ENCODE results near the gene ENPP3. TPM values are rescaled to one million over a fixed set of nuclear protein-coding genes. Genes with fewer than 3 reads are reported as not detected.

ENPP3 gene
- total RNA-seq, 1 experiment from 2014 or later, result 0.45 TPM

DNA sequence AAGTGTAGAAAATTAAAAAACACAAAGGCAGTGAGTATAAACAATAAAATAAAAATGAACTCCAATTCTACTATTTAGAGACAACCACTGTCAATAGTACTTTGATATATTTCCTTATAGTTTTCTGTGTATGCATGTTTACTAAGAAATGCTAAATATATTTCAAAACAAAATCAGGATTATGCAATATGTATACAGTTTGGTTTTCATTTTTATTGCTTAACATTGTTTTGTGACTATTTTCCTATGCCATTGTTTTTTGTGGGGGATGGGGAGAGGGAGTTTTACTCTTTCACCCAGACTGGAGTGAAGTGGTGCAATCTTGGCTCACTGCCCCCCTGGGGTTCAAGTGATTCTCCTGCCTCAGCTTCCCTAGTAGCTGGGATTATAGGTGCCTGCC, 44.5 kb downstream of the ENPP3 start:
- ChIA-PET CTCF (no interaction called here), POLR2A (ENCODE audit: low non-redundant PET) (no interaction called here)
- no peak overlapping the region for H3K27ac ChIP-seq (ENCODE audit: low read depth, low read length, poor library complexity, severe bottlenecking)
- no peak overlapping the region for H3K4me3 ChIP-seq (ENCODE audit: low read depth, low read length, poor library complexity, severe bottlenecking)
- no peaks in the 10 kb centered on the region for H3K9me3 ChIP-seq (ENCODE audit: low read depth, low read length, poor library complexity, severe bottlenecking)
- no TSS peak for BruUV-seq (replicated peaks)
- intact Hi-C loops (cut with micrococcal nuclease; ENCODE audit: unreplicated experiment), result no loop called here
- H3K36me3 ChIP-seq (ENCODE audit: insufficient read depth, low read length, poor library complexity, severe bottlenecking), result no peaks in the 10 kb centered on the region
- TF ChIP-seq EZH2 (IDR thresholded peaks at IDR 0.05; ENCODE audit: borderline replicate concordance, low read depth, low read length, poor library complexity, severe bottlenecking), result no peak
- TF ChIP-seq, protein P1, sequence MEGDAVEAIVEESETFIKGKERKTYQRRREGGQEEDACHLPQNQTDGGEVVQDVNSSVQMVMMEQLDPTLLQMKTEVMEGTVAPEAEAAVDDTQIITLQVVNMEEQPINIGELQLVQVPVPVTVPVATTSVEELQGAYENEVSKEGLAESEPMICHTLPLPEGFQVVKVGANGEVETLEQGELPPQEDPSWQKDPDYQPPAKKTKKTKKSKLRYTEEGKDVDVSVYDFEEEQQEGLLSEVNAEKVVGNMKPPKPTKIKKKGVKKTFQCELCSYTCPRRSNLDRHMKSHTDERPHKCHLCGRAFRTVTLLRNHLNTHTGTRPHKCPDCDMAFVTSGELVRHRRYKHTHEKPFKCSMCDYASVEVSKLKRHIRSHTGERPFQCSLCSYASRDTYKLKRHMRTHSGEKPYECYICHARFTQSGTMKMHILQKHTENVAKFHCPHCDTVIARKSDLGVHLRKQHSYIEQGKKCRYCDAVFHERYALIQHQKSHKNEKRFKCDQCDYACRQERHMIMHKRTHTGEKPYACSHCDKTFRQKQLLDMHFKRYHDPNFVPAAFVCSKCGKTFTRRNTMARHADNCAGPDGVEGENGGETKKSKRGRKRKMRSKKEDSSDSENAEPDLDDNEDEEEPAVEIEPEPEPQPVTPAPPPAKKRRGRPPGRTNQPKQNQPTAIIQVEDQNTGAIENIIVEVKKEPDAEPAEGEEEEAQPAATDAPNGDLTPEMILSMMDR (conservative IDR thresholded peaks at IDR 0.05; ENCODE audit: low read depth, low read length), result no peak
- H3K27me3 ChIP-seq (replicated peaks; ENCODE audit: insufficient read depth, low read depth, low read length, poor library complexity), result no peaks in the 10 kb centered on the region
- no peaks in the 10 kb centered on the region for H3K4me1 ChIP-seq (ENCODE audit: insufficient read depth, low read length, poor library complexity, severe bottlenecking)
- no peak for DNase-seq (ENCODE audit: low spot score)

DNA sequence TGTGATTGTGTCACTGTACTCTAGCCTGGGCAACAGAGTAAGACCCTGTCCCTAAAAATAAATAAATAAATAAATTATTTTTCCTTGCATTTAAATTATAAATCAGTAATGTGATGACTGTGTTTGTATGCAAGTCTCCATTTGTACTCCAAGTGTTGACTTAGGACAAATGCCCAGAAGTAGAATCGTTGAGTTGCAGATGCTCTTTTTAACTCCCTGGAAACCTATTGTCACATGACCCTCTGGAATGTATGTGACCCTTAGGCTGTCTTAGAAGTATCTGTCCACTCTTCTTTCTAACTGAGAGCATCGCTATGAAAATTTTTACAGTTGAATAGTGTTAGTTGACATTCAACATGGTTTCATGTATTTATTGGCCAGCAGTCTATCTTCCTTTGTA, 45.3 kb downstream of the ENPP3 start:
- Histone ChIP-seq H3K36me3 (ENCODE audit: insufficient read depth, low read length, poor library complexity, severe bottlenecking) (no peaks in the 10 kb centered on the region), H3K27me3 (replicated peaks; ENCODE audit: insufficient read depth, low read depth, low read length, poor library complexity) (no peaks in the 10 kb centered on the region), H3K27ac (ENCODE audit: low read depth, low read length, poor library complexity, severe bottlenecking) (no peak overlapping the region), H3K9me3 (ENCODE audit: low read depth, low read length, poor library complexity, severe bottlenecking) (no peaks in the 10 kb centered on the region), H3K4me1 (ENCODE audit: insufficient read depth, low read length, poor library complexity, severe bottlenecking) (no peaks in the 10 kb centered on the region), H3K4me3 (ENCODE audit: low read depth, low read length, poor library complexity, severe bottlenecking) (no peak overlapping the region)
- intact Hi-C loops (cut with micrococcal nuclease; ENCODE audit: unreplicated experiment), result no loop called here
- no peak for DNase-seq (ENCODE audit: low spot score)
- ChIA-PET POLR2A (ENCODE audit: low non-redundant PET) (no interaction called here), CTCF (no interaction called here)
- TF ChIP-seq, protein P1 (conservative IDR thresholded peaks at IDR 0.05; ENCODE audit: low read depth, low read length), result no peak
- TF ChIP-seq EZH2 (IDR thresholded peaks at IDR 0.05; ENCODE audit: borderline replicate concordance, low read depth, low read length, poor library complexity, severe bottlenecking), result no peak
- BruUV-seq (replicated peaks), result no TSS peak

DNA sequence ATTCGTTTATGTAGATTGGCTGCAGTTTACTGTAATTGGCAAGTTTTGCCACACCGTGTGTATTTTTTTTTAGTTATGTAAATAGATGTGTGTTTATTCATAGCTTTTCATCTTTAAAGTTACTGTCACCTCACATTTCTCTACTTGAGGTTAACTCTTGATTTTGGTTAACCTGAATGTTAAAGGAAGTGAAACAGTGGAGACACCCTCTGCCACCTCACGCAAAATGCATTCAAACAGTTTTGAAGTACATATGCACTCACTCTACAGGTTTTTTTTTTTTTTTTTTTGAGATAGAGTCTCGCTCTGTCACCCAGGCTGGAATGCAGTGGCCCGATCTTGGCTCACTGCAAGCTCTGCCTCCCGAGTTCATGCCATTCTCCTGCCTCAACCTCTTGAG, 46.4 kb downstream of the ENPP3 start:
- BruUV-seq (replicated peaks), result no TSS peak
- TF ChIP-seq, protein P1 (conservative IDR thresholded peaks at IDR 0.05; ENCODE audit: low read depth, low read length), result no peak
- TF ChIP-seq EZH2 (IDR thresholded peaks at IDR 0.05; ENCODE audit: borderline replicate concordance, low read depth, low read length, poor library complexity, severe bottlenecking), result no peak

More for the DNA sequence above, 46.4 kb downstream of the ENPP3 start:
- intact Hi-C loops (cut with micrococcal nuclease; ENCODE audit: unreplicated experiment), result no loop called here
- Histone ChIP-seq H3K27ac (ENCODE audit: low read depth, low read length, poor library complexity, severe bottlenecking) (no peak overlapping the region), H3K4me1 (ENCODE audit: insufficient read depth, low read length, poor library complexity, severe bottlenecking) (no peaks in the 10 kb centered on the region), H3K4me3 (ENCODE audit: low read depth, low read length, poor library complexity, severe bottlenecking) (no peak overlapping the region), H3K27me3 (replicated peaks; ENCODE audit: insufficient read depth, low read depth, low read length, poor library complexity) (no peaks in the 10 kb centered on the region), H3K36me3 (ENCODE audit: insufficient read depth, low read length, poor library complexity, severe bottlenecking) (no peaks in the 10 kb centered on the region), H3K9me3 (ENCODE audit: low read depth, low read length, poor library complexity, severe bottlenecking) (no peaks in the 10 kb centered on the region)
- ChIA-PET POLR2A (ENCODE audit: low non-redundant PET) (no interaction called here), CTCF (interaction anchor here (0.7 kb wide), 1 partner anchor 228 kb away, joined by 7 read pairs; no protein-coding TSS in a partner anchor)
- DNase-seq (ENCODE audit: low spot score), result no peak

Measured in A673 (cell line).